Testis (tissue), 2 donors: ENCODE results near the gene COL25A1.

Experiments used
- POLR2A ChIP-seq: fragments of 450-650 bp; IDR thresholded peaks from one replicate; pipeline ENCODE4 v1.6.1; 2017; ENCODE audit warnings: antibody characterized with exemption, mild to moderate bottlenecking, moderate library complexity
- TF ChIP-seq, protein P1 (sequence below), 3 experiments: fragments of 450-650 bp in 2 of 3; fragments of 200-600 bp in 1 of 3; sonication (generic) in 1 of 3; IDR thresholded peaks; one replicate each; pipeline ENCODE4 v1.5.1; 2016 to 2019; ENCODE audit warnings: antibody characterized with exemption in 3 of 3, mild to moderate bottlenecking in 2 of 3, moderate library complexity in 1 of 3

GRCh38 chr4:109155084-109155483, 147.4 kb downstream of the COL25A1 start:
- no peak for TF ChIP-seq POLR2A
- TF ChIP-seq, protein P1, sequence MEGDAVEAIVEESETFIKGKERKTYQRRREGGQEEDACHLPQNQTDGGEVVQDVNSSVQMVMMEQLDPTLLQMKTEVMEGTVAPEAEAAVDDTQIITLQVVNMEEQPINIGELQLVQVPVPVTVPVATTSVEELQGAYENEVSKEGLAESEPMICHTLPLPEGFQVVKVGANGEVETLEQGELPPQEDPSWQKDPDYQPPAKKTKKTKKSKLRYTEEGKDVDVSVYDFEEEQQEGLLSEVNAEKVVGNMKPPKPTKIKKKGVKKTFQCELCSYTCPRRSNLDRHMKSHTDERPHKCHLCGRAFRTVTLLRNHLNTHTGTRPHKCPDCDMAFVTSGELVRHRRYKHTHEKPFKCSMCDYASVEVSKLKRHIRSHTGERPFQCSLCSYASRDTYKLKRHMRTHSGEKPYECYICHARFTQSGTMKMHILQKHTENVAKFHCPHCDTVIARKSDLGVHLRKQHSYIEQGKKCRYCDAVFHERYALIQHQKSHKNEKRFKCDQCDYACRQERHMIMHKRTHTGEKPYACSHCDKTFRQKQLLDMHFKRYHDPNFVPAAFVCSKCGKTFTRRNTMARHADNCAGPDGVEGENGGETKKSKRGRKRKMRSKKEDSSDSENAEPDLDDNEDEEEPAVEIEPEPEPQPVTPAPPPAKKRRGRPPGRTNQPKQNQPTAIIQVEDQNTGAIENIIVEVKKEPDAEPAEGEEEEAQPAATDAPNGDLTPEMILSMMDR (IDR thresholded peaks at IDR 0.05): no peak
